ENCODE measurements around the gene ZP1.
"Not testable (repeated sequence)": the region's sequence is repeated elsewhere in the genome, so short reads cannot be mapped to it uniquely, and the experiment has no call there.

Gene ZP1

DNA sequence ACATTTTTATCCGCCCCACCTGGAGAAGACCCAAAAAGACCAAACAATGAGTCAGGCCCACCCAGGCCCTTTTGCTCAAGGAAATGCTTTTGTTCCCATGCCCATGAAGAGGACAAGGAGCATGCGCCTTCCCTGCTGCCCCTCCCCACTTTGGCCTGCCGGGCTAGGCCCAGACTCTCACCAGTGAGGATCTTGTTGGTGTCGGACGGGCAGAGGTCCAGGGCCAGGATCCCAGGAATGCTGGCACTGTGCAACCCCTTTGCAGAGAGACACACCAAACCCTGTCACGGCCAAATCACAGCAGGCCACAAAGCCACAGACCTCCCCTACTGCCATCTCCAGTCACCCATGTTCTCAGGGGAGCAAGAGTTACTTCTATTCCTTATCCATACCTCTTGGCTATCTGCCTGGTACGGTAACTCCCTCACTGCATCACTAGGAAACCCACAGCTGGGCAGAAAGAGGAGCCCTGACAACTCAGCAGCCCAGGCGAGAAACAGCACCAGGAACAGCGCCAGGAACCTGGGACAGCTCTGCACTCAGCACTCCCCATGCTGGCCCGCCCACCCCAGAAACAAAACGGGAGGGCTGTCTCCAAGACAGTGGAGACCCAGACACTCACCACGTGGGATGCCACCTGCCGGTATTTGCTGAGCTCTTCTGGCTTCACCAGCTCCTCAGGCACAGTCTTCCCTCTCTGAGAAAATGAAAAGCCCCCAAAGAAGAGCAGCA lies 33.5 kb downstream of the ZP1 start:
- no peak overlapping the region for H3K4me3 ChIP-seq (ENCODE audit: low read length)
- DNase-seq (ENCODE audit: low read depth): no peak
- TF ChIP-seq, protein P1, sequence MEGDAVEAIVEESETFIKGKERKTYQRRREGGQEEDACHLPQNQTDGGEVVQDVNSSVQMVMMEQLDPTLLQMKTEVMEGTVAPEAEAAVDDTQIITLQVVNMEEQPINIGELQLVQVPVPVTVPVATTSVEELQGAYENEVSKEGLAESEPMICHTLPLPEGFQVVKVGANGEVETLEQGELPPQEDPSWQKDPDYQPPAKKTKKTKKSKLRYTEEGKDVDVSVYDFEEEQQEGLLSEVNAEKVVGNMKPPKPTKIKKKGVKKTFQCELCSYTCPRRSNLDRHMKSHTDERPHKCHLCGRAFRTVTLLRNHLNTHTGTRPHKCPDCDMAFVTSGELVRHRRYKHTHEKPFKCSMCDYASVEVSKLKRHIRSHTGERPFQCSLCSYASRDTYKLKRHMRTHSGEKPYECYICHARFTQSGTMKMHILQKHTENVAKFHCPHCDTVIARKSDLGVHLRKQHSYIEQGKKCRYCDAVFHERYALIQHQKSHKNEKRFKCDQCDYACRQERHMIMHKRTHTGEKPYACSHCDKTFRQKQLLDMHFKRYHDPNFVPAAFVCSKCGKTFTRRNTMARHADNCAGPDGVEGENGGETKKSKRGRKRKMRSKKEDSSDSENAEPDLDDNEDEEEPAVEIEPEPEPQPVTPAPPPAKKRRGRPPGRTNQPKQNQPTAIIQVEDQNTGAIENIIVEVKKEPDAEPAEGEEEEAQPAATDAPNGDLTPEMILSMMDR (conservative IDR thresholded peaks at IDR 0.05; ENCODE audit: low read length): no peak

DNA sequence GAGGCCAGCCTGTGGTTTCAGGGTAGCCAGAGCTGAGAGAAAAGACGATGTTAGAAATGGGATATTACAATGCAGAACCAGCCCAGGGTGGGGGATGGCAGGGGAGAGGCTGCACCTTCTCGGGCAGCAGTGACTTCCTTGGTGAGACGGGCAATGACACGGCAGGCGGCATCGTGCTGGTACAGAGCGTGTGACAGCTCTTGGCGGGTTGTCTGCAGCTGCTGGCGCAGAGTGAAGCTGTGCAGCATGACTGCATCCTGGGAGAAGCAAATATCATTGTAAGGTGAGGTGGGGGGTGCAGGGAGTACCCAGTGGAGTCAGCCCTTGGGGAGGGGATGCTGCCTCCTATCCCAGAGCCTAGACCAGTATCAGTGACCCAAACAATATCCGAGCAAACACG lies 35.3 kb downstream of the ZP1 start:
- DNase-seq (ENCODE audit: low read depth): no peak
- TF ChIP-seq, protein P1 (conservative IDR thresholded peaks at IDR 0.05; ENCODE audit: low read length): no peak
- no peak overlapping the region for H3K4me3 ChIP-seq (ENCODE audit: low read length)

DNA sequence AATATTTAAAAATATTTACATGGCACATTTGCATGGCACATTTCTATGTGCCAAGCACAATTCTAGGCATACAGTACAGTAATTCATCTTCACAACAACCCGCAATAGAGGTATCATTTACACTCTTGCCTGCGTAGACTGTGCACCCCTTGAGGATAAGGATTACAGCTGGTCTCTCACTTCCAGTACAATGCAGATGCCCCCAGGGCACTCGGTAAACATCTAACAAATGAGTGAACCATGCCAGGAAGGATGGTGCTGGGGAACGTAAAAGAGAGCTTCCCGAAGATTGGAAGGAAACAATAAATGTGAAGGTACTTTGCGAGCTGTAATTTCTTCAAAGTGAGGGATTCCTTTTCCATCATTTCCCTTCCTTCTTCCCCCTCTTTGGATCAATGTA lies 37.7 kb downstream of the ZP1 start:
- peak overlapping the region; percentile 86 for H3K4me3 ChIP-seq (ENCODE audit: low read length)
- DNase-seq (ENCODE audit: low read depth): no peak
- TF ChIP-seq, protein P1 (conservative IDR thresholded peaks at IDR 0.05; ENCODE audit: low read length): no peak

DNA sequence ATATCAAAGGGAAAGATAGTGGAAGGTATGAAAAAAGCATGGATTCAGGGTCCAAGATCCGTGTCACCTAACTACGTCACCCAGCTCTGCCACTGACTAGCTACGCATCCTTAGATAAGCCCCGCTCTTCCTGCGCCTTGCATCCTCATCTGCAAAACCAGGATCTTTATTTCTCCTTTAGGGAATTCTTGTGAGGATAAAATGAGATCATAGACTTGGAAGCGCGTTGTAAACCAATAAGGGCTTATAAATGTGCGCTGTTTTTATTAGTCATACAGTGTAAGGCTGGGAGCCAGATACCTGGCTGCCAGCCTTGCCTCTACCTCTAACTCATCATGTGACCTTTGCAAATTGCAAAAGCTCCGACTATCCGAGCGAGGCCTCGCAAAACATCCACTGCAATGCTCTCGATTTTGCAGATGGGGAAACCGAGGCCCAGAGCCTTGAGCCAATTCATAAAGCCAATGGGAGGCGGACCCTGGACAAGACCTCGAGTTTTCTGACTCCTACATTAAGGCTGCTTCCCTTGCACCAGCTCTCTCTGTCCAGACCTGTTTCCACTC lies 38.3 kb downstream of the ZP1 start:
- TF ChIP-seq, protein P1 (conservative IDR thresholded peaks at IDR 0.05; ENCODE audit: low read length): no peak
- H3K4me3 ChIP-seq (ENCODE audit: low read length): peak overlapping the region; percentile 86
- peak; percentile 18 for DNase-seq (ENCODE audit: low read depth)

DNA sequence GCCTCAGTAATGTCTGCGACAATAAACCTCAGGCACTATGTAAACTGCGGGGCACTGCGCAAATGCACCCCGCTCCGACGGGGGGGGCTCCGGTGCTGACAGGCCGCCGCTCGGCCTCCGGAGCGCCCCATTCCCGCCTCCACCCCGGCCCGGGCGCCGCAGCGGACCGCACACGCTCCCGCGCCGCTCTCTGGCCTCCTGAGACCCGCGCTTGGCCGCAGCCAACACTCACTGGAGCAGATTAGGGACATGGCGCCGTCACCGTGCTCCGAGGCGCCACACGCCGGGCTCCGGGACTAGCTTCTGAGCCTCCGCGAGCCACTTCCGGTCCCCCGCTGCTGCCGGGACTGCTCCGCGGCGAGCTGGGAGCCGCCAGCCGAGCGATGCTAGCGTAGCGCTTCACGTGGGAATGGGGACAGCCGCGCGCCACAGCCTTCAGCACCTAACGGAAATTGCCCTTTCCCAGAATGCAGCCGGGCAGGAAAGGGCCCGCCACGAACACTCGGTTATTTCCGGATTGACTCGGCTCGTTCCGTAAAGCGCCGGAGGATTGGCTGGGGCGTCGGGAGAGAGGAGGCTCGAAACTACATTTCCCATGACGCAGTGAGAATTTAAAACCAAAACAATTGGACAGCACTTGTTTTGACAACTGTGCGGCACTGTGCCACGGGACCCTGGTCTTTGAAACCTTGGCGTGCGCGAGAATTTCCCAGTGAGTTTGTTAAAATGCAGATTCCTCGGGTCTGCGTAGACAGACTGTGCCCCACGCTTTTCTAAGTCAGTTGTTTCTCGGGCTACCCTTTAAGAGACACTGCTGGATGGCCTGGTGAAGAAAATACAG lies 39.0 kb downstream of the ZP1 start, which contains the start of gene PRPF19:
TSS of gene PRPF19 (minus strand) at position 454 of the 841 bp plus-strand sequence. CDS start at position 251, 203 bp downstream.
- TF ChIP-seq, protein P1 (conservative IDR thresholded peaks at IDR 0.05; ENCODE audit: low read length): no peak
- H3K4me3 ChIP-seq (ENCODE audit: low read length): peak within 1 kb of the TSS; percentile 86
- peak; percentile 91 for DNase-seq (ENCODE audit: low read depth)

DNA sequence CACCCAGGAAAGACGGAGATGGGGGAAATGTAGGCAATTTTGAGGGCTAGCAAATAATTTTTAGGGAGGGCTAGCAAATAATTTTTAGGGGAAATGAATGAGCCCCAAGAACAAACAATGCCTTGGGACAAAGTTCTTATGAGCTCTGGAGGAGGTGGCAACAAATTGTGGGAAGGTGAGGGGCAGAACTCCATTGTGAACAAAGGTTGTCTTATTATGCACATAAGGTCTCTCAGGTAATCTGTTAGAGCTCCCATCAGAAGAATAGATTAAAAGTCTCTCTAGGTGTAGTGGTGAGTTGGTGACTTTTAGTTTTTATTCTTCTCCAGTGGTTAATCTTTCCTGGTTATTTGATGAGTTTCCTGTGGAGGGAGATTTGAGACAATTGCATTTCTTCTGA lies 41.5 kb downstream of the ZP1 start:
- TF ChIP-seq, protein P1 (conservative IDR thresholded peaks at IDR 0.05; ENCODE audit: low read length): no peak
- no peak overlapping the region for H3K4me3 ChIP-seq (ENCODE audit: low read length)
- DNase-seq (ENCODE audit: low read depth): no peak

DNA sequence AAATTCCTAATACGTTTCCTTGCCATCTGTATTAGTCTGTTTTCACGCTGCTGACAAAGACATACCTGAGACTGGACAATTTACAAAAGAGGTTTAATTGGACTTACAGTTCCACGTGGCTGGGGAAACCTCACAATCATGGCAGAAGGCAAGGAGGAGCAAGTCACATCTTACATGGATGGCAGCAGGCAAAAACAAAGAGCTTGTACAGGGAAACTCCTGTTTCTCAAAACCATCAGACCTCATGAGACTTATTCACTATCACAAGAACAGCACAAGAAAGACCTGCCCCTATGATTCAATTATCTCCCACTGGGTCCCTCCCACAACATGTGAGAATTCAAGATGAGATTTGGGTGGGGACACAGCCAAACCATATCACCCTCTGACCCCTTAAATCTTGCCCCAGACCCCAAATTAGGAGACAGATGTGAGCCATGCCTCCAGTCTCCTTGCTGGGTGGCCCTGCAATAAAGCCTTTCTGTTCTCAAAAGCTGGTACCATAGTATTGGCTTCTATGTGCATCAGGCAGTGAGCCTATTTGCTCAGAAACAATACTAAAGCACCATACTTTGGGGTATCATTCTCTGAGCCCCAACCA lies 42.4 kb downstream of the ZP1 start:
- H3K4me3 ChIP-seq (ENCODE audit: low read length); DNase-seq (ENCODE audit: low read depth): not testable (repeated sequence)
